ENCODE measurements around the gene NHLRC4.

Gene NHLRC4

DNA sequence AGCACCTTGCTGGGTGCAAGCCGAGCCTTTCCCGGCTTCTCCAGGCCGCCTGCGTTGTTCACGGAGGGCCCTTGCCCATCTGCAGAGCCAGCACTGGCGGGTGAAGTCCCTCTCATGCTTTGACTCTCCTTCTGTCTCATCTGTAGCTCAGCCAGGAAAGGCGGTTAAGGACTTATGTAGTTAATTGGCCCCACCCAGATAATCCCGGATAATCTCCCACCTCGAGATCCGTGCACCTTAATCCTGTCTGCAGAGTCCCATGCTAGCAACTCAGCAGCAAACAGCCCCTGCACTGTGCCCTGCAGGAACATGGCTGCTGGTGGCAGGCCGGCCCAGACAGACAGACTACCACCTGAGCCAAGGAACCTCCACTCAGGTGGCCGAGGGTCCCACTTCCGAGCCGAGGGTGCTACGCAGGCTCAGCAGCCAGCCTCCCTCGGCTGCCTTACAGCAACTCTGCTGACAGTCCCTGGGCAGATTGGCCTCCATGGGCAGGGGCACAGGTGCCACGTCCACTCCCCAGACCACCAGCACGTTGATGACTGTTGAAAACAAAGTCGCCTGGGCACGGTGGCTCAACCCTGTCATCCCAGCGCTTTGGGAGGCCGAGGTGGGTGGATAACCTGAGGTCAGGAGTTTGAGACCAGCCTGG lies 40.0 kb downstream of the NHLRC4 start:
- H3K9me3 ChIP-seq (ENCODE audit: low read length), result no peaks in the 10 kb centered on the region
- no peaks in the 10 kb centered on the region for H3K4me1 ChIP-seq (ENCODE audit: insufficient read depth, low read length)
- H3K27me3 ChIP-seq (ENCODE audit: control insufficient read depth in 1 of 2, insufficient read depth in 2 of 2, low read length in 2 of 2), result no peaks in the 10 kb centered on the region
- H3K4me3 ChIP-seq (ENCODE audit: low read depth in 1 of 2, low read length in 2 of 2), result no peak overlapping the region
- no peak overlapping the region for H3K9ac ChIP-seq (ENCODE audit: low read length)
- no peak overlapping the region for H3K27ac ChIP-seq (ENCODE audit: low read depth, low read length)
- H3K36me3 ChIP-seq (ENCODE audit: insufficient read depth, low read length), result no peaks in the 10 kb centered on the region

DNA sequence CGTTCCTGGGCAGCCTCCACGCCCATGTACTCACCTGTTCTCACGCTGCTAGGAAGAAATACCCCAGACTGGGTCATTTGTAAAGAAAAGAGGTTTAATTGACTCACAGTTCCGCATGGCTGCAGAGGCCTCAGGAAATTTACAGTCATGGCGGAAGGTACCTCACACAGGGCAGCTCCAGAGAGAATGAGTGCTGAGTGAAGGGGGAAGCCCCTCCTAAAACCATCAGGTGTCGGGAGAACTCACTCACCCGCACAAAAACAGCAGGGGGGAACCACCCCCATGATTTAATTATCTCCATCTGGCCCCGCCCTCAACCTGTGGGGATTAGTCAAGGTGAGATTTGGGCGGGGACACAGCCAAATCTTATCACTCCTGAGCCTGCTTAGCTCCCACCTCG lies 41.2 kb downstream of the NHLRC4 start:
- Histone ChIP-seq H3K4me1 (ENCODE audit: insufficient read depth, low read length) (no peaks in the 10 kb centered on the region), H3K9me3 (ENCODE audit: low read length) (no peaks in the 10 kb centered on the region), H3K4me3 (ENCODE audit: low read depth in 1 of 2, low read length in 2 of 2) (no peak overlapping the region), H3K27ac (ENCODE audit: low read depth, low read length) (no peak overlapping the region), H3K27me3 (ENCODE audit: control insufficient read depth in 1 of 2, insufficient read depth in 2 of 2, low read length in 2 of 2) (no peaks in the 10 kb centered on the region), H3K9ac (ENCODE audit: low read length) (no peak overlapping the region), H3K36me3 (ENCODE audit: insufficient read depth, low read length) (no peaks in the 10 kb centered on the region)

DNA sequence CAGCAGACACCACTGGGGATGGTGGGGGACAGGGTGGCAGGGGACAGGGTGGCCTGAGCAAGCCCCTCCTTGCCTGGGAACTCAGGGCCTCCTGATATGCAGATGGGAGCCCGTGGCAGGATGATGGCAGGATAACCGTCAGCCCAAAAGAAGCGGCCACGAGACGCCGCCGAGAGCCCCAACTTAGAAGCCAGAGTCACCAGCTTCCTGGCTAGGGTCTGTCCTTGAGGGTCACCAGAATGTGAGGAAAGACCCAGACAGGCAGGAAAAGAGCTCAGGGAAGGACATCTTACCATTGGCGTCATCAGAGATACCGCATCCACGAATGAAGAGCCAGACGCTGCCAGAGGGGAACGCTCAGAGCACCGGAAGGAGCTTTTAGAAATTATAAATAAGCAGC lies 42.5 kb downstream of the NHLRC4 start:
- no peak overlapping the region for H3K4me3 ChIP-seq (ENCODE audit: low read depth in 1 of 2, low read length in 2 of 2)
- H3K4me1 ChIP-seq (ENCODE audit: insufficient read depth, low read length), result no peaks in the 10 kb centered on the region
- H3K9ac ChIP-seq (ENCODE audit: low read length), result no peak overlapping the region
- H3K27ac ChIP-seq (ENCODE audit: low read depth, low read length), result no peak overlapping the region
- H3K36me3 ChIP-seq (ENCODE audit: insufficient read depth, low read length), result no peaks in the 10 kb centered on the region
- H3K27me3 ChIP-seq (ENCODE audit: control insufficient read depth in 1 of 2, insufficient read depth in 2 of 2, low read length in 2 of 2), result no peaks in the 10 kb centered on the region
- no peaks in the 10 kb centered on the region for H3K9me3 ChIP-seq (ENCODE audit: low read length)

DNA sequence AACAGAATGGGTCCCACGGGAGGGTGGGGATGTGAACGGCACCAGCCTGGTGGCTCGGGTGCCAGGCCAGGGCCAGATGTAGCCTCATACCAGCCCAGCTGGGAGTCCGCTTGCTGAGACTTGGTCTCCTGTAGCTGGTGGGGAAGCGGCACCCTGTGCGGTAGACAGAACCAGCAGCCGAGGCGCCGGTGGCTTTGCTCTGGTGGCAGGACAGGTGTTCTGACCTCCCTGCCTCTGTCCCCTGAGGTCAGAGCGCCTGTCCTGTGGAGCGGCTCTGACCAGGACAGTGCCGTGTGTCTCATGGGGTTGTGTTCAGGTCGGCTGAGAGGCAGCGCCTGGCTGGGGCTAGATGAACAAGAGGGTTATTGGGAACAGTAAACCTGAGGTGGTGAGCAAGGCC lies 43.2 kb downstream of the NHLRC4 start:
- Histone ChIP-seq H3K36me3 (ENCODE audit: insufficient read depth, low read length) (no peaks in the 10 kb centered on the region), H3K9me3 (ENCODE audit: low read length) (no peaks in the 10 kb centered on the region), H3K9ac (ENCODE audit: low read length) (no peak overlapping the region), H3K27ac (ENCODE audit: low read depth, low read length) (no peak overlapping the region), H3K4me1 (ENCODE audit: insufficient read depth, low read length) (no peaks in the 10 kb centered on the region), H3K4me3 (ENCODE audit: low read depth in 1 of 2, low read length in 2 of 2) (no peak overlapping the region), H3K27me3 (ENCODE audit: control insufficient read depth in 1 of 2, insufficient read depth in 2 of 2, low read length in 2 of 2) (no peaks in the 10 kb centered on the region)

DNA sequence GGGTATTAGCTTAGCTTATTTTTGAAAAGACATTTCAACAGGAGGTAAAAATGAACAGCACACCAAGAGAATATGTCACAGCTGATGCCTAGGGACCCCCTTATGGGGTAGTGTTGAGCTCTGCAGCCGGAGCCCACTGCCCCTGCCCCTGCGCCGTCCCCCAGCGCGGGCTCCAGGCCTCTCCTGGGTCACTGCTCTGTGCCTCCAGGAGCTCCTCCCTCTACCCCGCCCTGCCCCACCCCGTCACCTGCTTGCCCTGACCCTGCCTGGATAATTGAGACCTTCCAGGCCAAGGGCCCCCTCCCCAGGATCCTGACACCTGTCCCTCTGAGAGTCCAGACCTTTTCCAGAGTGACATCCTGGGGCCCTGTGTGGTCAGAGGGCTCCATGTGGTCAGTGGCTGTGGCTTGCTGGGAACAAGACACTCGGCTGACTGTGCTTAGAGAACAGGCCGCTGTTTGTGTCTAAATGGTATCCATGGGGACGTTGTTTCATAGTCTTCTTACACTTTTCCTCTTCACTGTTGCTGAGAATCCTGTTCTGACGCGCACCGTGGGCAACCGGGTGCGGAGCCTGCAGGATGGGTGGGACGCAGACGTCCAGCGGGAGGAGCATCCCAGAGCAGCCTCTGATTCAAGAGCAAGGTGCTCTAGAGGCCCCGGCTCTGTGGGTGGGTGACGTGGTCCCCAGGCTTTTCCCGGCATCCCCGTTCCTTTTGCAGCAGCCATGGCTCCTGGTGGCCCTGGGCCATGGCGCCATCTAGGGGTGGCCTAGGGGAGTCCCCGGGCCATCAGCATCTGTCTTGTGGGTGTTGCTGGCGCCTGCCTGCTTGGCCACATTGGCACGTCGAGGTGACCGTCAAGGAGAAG lies 43.9 kb downstream of the NHLRC4 start:
- no peaks in the 10 kb centered on the region for H3K4me1 ChIP-seq (ENCODE audit: insufficient read depth, low read length)
- no peak overlapping the region for H3K9ac ChIP-seq (ENCODE audit: low read length)
- H3K27ac ChIP-seq (ENCODE audit: low read depth, low read length), result no peak overlapping the region
- H3K27me3 ChIP-seq (ENCODE audit: control insufficient read depth in 1 of 2, insufficient read depth in 2 of 2, low read length in 2 of 2), result no peaks in the 10 kb centered on the region
- no peaks in the 10 kb centered on the region for H3K9me3 ChIP-seq (ENCODE audit: low read length)
- no peaks in the 10 kb centered on the region for H3K36me3 ChIP-seq (ENCODE audit: insufficient read depth, low read length)
- H3K4me3 ChIP-seq (ENCODE audit: low read depth in 1 of 2, low read length in 2 of 2), result no peak overlapping the region

DNA sequence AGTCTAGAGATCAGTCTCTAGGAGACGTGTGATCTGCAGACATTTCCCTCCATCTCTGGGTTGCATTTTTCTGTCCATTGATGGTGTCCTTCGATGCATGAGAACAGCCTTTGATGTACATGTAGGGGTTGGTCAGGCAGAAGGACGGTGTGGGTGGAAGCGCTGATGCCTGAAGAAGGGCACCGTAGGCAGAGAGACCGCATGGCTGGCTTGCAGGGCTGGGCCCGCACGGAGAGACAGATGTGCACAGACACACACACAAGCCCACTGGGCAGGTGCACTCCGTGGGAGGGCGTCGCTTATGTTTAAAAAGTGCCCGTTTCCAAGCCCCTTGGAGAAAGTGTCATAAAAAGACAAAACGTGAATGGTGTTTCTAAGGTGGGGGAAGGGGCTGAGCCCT lies 48.3 kb downstream of the NHLRC4 start:
- H3K27ac ChIP-seq (ENCODE audit: low read depth, low read length), result no peak overlapping the region
- no peaks in the 10 kb centered on the region for H3K9me3 ChIP-seq (ENCODE audit: low read length)
- H3K27me3 ChIP-seq (ENCODE audit: control insufficient read depth in 1 of 2, insufficient read depth in 2 of 2, low read length in 2 of 2), result no peaks in the 10 kb centered on the region

DNA sequence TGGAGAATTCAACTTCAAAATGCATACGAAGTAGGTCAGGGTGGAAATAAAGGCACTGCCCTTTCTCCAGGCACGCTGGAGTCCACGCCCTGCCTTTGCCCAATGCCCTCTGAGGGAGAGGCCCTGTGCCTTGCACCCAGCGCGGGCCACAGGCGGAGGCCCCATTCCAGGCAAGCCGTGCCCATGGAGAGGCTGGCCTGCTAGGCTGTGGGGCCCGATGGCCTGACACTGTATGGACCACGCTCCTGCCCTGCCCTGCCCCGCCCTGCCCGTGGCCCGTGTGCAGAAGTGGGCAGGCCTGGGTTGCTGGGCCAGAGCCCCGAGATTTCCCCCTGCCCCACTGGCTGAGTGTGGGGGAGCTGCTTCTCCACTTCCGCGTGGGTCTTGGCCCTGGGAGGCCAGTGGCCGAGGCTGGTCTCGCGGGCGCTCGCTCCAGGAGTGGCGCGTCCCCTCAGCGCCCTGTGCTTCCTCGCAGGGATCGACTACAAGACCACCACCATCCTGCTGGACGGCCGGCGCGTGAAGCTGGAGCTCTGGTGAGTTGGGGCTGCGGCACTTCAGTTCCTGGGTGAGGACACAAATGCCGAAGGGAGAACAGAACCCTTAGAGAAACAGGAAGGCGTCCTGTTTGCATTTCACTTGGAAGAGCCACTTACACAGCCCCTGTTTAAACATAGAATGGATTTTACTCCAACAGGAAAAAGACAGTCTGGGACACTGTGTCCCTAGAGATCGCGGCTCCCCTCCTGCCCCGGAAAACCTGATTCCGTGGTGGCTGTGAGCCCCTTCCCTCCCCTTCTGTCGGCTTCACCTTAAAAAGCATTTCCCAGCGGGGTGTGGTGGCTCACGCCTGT lies 50.2 kb downstream of the NHLRC4 start:
- H3K27me3 ChIP-seq (ENCODE audit: control insufficient read depth in 1 of 2, insufficient read depth in 2 of 2, low read length in 2 of 2), result no peaks in the 10 kb centered on the region
- no peaks in the 10 kb centered on the region for H3K36me3 ChIP-seq (ENCODE audit: insufficient read depth, low read length)
- H3K9ac ChIP-seq (ENCODE audit: low read length), result no peak overlapping the region
- H3K4me1 ChIP-seq (ENCODE audit: insufficient read depth, low read length), result peaks cover 4% of the 10 kb centered on the region
- no peak overlapping the region for H3K27ac ChIP-seq (ENCODE audit: low read depth, low read length)
- H3K4me3 ChIP-seq (ENCODE audit: low read depth in 1 of 2, low read length in 2 of 2), result no peak overlapping the region
- no peaks in the 10 kb centered on the region for H3K9me3 ChIP-seq (ENCODE audit: low read length)

More for the DNA sequence above, 48.3 kb downstream of the NHLRC4 start:
- Histone ChIP-seq H3K9ac (ENCODE audit: low read length) (no peak overlapping the region), H3K4me3 (ENCODE audit: low read depth in 1 of 2, low read length in 2 of 2) (no peak overlapping the region), H3K36me3 (ENCODE audit: insufficient read depth, low read length) (no peaks in the 10 kb centered on the region), H3K4me1 (ENCODE audit: insufficient read depth, low read length) (no peaks in the 10 kb centered on the region)

DNA sequence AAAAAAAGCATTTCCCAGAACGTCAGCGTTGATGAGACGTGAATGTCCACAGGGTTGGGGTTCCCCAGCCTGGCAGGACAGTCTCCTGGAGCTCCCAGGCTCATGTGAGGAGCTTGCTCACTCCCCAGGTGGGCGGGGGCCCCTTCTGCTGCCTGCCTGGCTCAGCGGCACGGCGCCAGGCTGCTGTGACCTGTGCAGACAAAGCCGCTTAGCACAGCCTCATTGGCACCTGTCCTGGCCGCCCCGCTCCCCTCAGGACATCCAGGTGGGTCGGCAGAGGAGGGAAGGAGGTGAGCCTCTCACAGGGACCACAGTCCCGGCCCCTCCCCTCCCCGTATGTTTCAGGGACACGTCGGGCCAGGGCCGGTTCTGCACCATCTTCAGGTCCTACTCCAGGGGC lies 51.0 kb downstream of the NHLRC4 start:
- Histone ChIP-seq H3K36me3 (ENCODE audit: insufficient read depth, low read length) (no peaks in the 10 kb centered on the region), H3K4me3 (ENCODE audit: low read depth in 1 of 2, low read length in 2 of 2) (no peak overlapping the region), H3K27ac (ENCODE audit: low read depth, low read length) (no peak overlapping the region), H3K9me3 (ENCODE audit: low read length) (no peaks in the 10 kb centered on the region), H3K4me1 (ENCODE audit: insufficient read depth, low read length) (peaks cover 4% of the 10 kb centered on the region), H3K27me3 (ENCODE audit: control insufficient read depth in 1 of 2, insufficient read depth in 2 of 2, low read length in 2 of 2) (no peaks in the 10 kb centered on the region), H3K9ac (ENCODE audit: low read length) (no peak overlapping the region)

Data from muscle layer of colon (tissue), 2 donors.